Medulla oblongata (tissue), 1 donor: ENCODE results near the gene PRM1.

Experiments used
- DNase-seq: peaks from one replicate; pipeline ENCODE4 v3.0.0-alpha.2; 2015; ENCODE audit errors: extremely low spot score

Gene PRM1

GRCh38 chr16:11253995-11254912, 26.9 kb downstream of the PRM1 start:
- no peak for DNase-seq

- no peak for DNase-seq
Measured at GRCh38 chr16:11253009-11253994, 27.8 kb downstream of the PRM1 start.

GRCh38 chr16:11252482-11252931, 28.6 kb downstream of the PRM1 start:
- no peak for DNase-seq

- no peak for DNase-seq
Measured at GRCh38 chr16:11251525-11252481, 29.3 kb downstream of the PRM1 start.

GRCh38 chr16:11250786-11251524, 30.2 kb downstream of the PRM1 start:
- no peak for DNase-seq

GRCh38 chr16:11250091-11250785, 30.9 kb downstream of the PRM1 start:
- no peak for DNase-seq

GRCh38 chr16:11249233-11250061, 31.7 kb downstream of the PRM1 start:
- DNase-seq = no peak

- no peak for DNase-seq
Measured at GRCh38 chr16:11248133-11248532, 33.0 kb downstream of the PRM1 start.

GRCh38 chr16:11245988-11246387, 35.1 kb downstream of the PRM1 start:
- no peak for DNase-seq

GRCh38 chr16:11245222-11245737, 35.9 kb downstream of the PRM1 start:
- DNase-seq = no peak

GRCh38 chr16:11242658-11243057, 38.5 kb downstream of the PRM1 start:
- DNase-seq = no peak

GRCh38 chr16:11241480-11242204, 39.5 kb downstream of the PRM1 start:
- DNase-seq = no peak

GRCh38 chr16:11240636-11241473, 40.3 kb downstream of the PRM1 start:
- DNase-seq = no peak

- no peak for DNase-seq
Measured at GRCh38 chr16:11239644-11240632, 41.2 kb downstream of the PRM1 start.

- no peak for DNase-seq
Measured at GRCh38 chr16:11238272-11239202, 42.6 kb downstream of the PRM1 start.
